ENCODE measurements around the gene FBXO34. TPM values are rescaled to one million over a fixed set of nuclear protein-coding genes. Genes with fewer than 3 reads are reported as not detected.
A peak's percentile ranks its signal among the peaks of the same experiment; 100 is the strongest.

The FBXO34 gene
- total RNA-seq, 1 donor from 2014 or later, result 20.4 TPM

- DNase-seq (no peak), ATAC-seq (ENCODE audit: low read depth) (no peak)
- no peak overlapping the region for H3K27ac Mint-ChIP-seq
- no peaks in the 10 kb centered on the region for H3K27me3 Mint-ChIP-seq
- intact Hi-C loops (cut with micrococcal nuclease), result loop anchor here (5.0 to 10.0 kb wide), 5 partner anchors 98 to 767 kb away; partner anchors contain the start of genes CGRRF1, GCH1 and SAMD4A
- no peaks in the 10 kb centered on the region for H3K36me3 Mint-ChIP-seq (ENCODE audit: low read depth)
- no peak for TF ChIP-seq CTCF (IDR thresholded peaks at IDR 0.05)
- no peaks in the 10 kb centered on the region for H3K9me3 Mint-ChIP-seq
- peaks cover 63% of the 10 kb centered on the region for H3K4me1 Mint-ChIP-seq
- ChIA-PET CTCF (interaction anchor here (1.8 kb wide), 1 partner anchor 80 kb away, joined by 9 read pairs; no protein-coding TSS in a partner anchor), POLR2A (interaction anchor here (1.1 kb wide), 1 partner anchor 224 kb away, joined by 3 read pairs; the partner anchor contains the start of gene MAPK1IP1L)
- no peak overlapping the region for H3K4me3 Mint-ChIP-seq
Observed at GRCh38 chr14:55274751-55275150, 3.5 kb downstream of the FBXO34 start.

GRCh38 chr14:55276736-55277135 is 5.5 kb downstream of the FBXO34 start:
- intact Hi-C loops (cut with micrococcal nuclease), result loop anchor here (10.0 kb wide), 2 partner anchors 372 to 502 kb away; partner anchors contain the start of gene GCH1
- CTCF ChIA-PET, result interaction anchor here (2.4 kb wide), 1 partner anchor 78 kb away, joined by 14 read pairs; no protein-coding TSS in a partner anchor
- H3K27me3 Mint-ChIP-seq, result no peaks in the 10 kb centered on the region
- no peak overlapping the region for H3K4me3 Mint-ChIP-seq
- H3K4me1 Mint-ChIP-seq, result peaks cover 59% of the 10 kb centered on the region
- ATAC-seq (ENCODE audit: low read depth) (no peak), DNase-seq (no peak)
- H3K36me3 Mint-ChIP-seq (ENCODE audit: low read depth), result no peaks in the 10 kb centered on the region
- no peak for TF ChIP-seq CTCF (IDR thresholded peaks at IDR 0.05)
- H3K9me3 Mint-ChIP-seq, result no peaks in the 10 kb centered on the region
- peak overlapping the region; percentile 13 for H3K27ac Mint-ChIP-seq
- POLR2A ChIA-PET, result no interaction called here

- no peak for TF ChIP-seq CTCF (IDR thresholded peaks at IDR 0.05)
- ChIA-PET POLR2A (interaction anchor here (1.0 kb wide), 1 partner anchor 227 kb away, joined by 3 read pairs; no protein-coding TSS in a partner anchor), CTCF (interaction anchor here (2.4 kb wide), 1 partner anchor 76 kb away, joined by 14 read pairs; no protein-coding TSS in a partner anchor)
- Mint-ChIP-seq H3K9me3 (no peaks in the 10 kb centered on the region), H3K4me3 (peak overlapping the region; percentile 67), H3K27ac (peak overlapping the region; percentile 77), H3K36me3 (ENCODE audit: low read depth) (peaks cover 7% of the 10 kb centered on the region), H3K27me3 (no peaks in the 10 kb centered on the region), H3K4me1 (peaks cover 58% of the 10 kb centered on the region)
- intact Hi-C loops (cut with micrococcal nuclease), result loop anchor here (10.0 kb wide), 2 partner anchors 373 to 503 kb away; partner anchors contain the start of gene GCH1
- DNase-seq (no peak), ATAC-seq (ENCODE audit: low read depth) (peak; percentile 86)
Observed at GRCh38 chr14:55277972-55278740, 6.9 kb downstream of the FBXO34 start.

- no peak for DNase-seq
- Mint-ChIP-seq H3K27me3 (no peaks in the 10 kb centered on the region), H3K27ac (no peak overlapping the region), H3K4me3 (no peak overlapping the region), H3K4me1 (peaks cover 48% of the 10 kb centered on the region), H3K9me3 (no peaks in the 10 kb centered on the region), H3K36me3 (ENCODE audit: low read depth) (peaks cover 7% of the 10 kb centered on the region)
- no peak for TF ChIP-seq CTCF (IDR thresholded peaks at IDR 0.05)
- intact Hi-C loops (cut with micrococcal nuclease), result loop anchor here (10.0 kb wide), 2 partner anchors 375 to 505 kb away; partner anchors contain the start of gene GCH1
- ChIA-PET CTCF (no interaction called here), POLR2A (no interaction called here)
- ATAC-seq (ENCODE audit: low read depth), result no peak
Observed at GRCh38 chr14:55279384-55279783, 8.2 kb downstream of the FBXO34 start.

GRCh38 chr14:55281316-55281839 is 10.2 kb downstream of the FBXO34 start:
- ChIA-PET POLR2A (interaction anchor here (0.7 kb wide), 1 partner anchor 81 kb away, joined by 7 read pairs; no protein-coding TSS in a partner anchor), CTCF (no interaction called here)
- no peak for DNase-seq
- Mint-ChIP-seq H3K27ac (no peak overlapping the region), H3K4me3 (no peak overlapping the region), H3K36me3 (ENCODE audit: low read depth) (peaks cover 14% of the 10 kb centered on the region), H3K27me3 (no peaks in the 10 kb centered on the region), H3K4me1 (peaks cover 43% of the 10 kb centered on the region), H3K9me3 (no peaks in the 10 kb centered on the region)
- intact Hi-C loops (cut with micrococcal nuclease), result no loop called here
- ATAC-seq (ENCODE audit: low read depth), result no peak
- TF ChIP-seq CTCF (IDR thresholded peaks at IDR 0.05), result no peak
